Endothelial cell of umbilical vein (primary cell): ENCODE results near the gene PLA2G4F. TPM values are rescaled to one million over a fixed set of nuclear protein-coding genes. Genes with fewer than 3 reads are reported as not detected.

ENCODE experiments used
- BruUV-seq: library from RNA; stranded (reverse); fragments of 400-500 nt; replicated peaks from 2 replicates; lab custom pipeline; 2021; lab: Mats Ljungman, UMichigan
- CTCF ChIA-PET: fragments of 300-600, 350-600 bp; sonication (Branson Sonifier 250); formaldehyde crosslinking; loops from one replicate; lab custom pipeline; 2021; ENCODE audit warnings: antibody characterized with exemption, inconsistent platforms; lab: Charles Lee
- POLR2A ChIA-PET: fragments of 300-600, 350-600 bp; sonication (Branson Sonifier 250); formaldehyde crosslinking; loops from one replicate; lab custom pipeline; 2021; ENCODE audit warnings: antibody characterized with exemption, inconsistent platforms; lab: Charles Lee
- DNase-seq: peaks from one replicate; pipeline ENCODE4 v3.0.0-alpha.2; 2011; ENCODE audit warnings: low read depth, low spot score
- FAIRE-seq: peaks from 2 replicates; lab custom pipeline; 2011; peaks lifted over from hg19 to GRCh38; lab: Jason Lieb, UNC
- H2AFZ ChIP-seq: 2 replicates; pipeline ENCODE4 v1.6.0; 2012; ENCODE audit warnings: low read depth, low read length, control low read depth, inconsistent platforms
- H3K27ac ChIP-seq: 2 replicates; pipeline ENCODE4 v1.5.1; 2011; ENCODE audit warnings: low read depth, mild to moderate bottlenecking, control low read depth, low read length, moderate library complexity; ENCODE audit not compliant: insufficient read depth
- H3K27me3 ChIP-seq, 2 experiments: 2 replicates each; pipeline versions ENCODE4 v1.6.0 to v1.6.1; 2011; ENCODE audit warnings: low read length in 2 of 2, mixed read lengths in 1 of 2; ENCODE audit not compliant: control insufficient read depth in 2 of 2, insufficient read depth in 2 of 2
- H3K36me3 ChIP-seq, 2 experiments: 2 replicates in 1 of 2; 3 replicates in 1 of 2; pipeline ENCODE4 v1.5.1; 2011; ENCODE audit warnings: low read length in 2 of 2, mild to moderate bottlenecking in 1 of 2, moderate library complexity in 1 of 2; ENCODE audit not compliant: control insufficient read depth in 2 of 2, insufficient read depth in 2 of 2; ENCODE audit errors: extremely low read depth in 1 of 2
- H3K4me1 ChIP-seq: 3 replicates; pipeline ENCODE4 v1.5.1; 2011; ENCODE audit warnings: mild to moderate bottlenecking, low read length; ENCODE audit not compliant: control insufficient read depth, insufficient read depth; ENCODE audit errors: extremely low read depth
- H3K4me2 ChIP-seq: 2 replicates; pipeline ENCODE4 v1.6.1; 2011; ENCODE audit warnings: low read length, control low read depth, mixed read lengths; ENCODE audit not compliant: insufficient read depth
- H3K4me3 ChIP-seq, 3 experiments: fragments of 200-600 bp in 1 of 3; sonication (generic), shearing (Covaris generic) in 1 of 3; replicated peaks in 1 of 3; 2 replicates each; pipeline ENCODE4 v1.5.1; 2011 to 2016; ENCODE audit warnings: control low read depth in 3 of 3, low read length in 3 of 3, mild to moderate bottlenecking in 2 of 3, inconsistent platforms in 1 of 3, low read depth in 1 of 3, moderate library complexity in 1 of 3; ENCODE audit not compliant: insufficient read depth in 1 of 3
- H3K79me2 ChIP-seq: 2 replicates; pipeline ENCODE4 v1.6.0; 2012; ENCODE audit warnings: low read length, inconsistent platforms; ENCODE audit not compliant: control insufficient read depth, insufficient read depth
- H3K9ac ChIP-seq: replicated peaks from 2 replicates; pipeline ENCODE3; 2011; ENCODE audit warnings: low read length, control low read depth; ENCODE audit not compliant: insufficient read depth; ENCODE audit errors: extremely low read depth
- H3K9me1 ChIP-seq: replicated peaks from 3 replicates; pipeline ENCODE4 v1.6.0; 2011; ENCODE audit warnings: mild to moderate bottlenecking, low read length; ENCODE audit not compliant: control insufficient read depth, insufficient read depth; ENCODE audit errors: extremely low read depth
- H3K9me3 ChIP-seq: replicated peaks from 2 replicates; pipeline ENCODE4 v1.5.1; 2012; ENCODE audit warnings: low read length, inconsistent platforms; ENCODE audit not compliant: control insufficient read depth, insufficient read depth
- H4K20me1 ChIP-seq: replicated peaks from 2 replicates; pipeline ENCODE3; 2011; ENCODE audit warnings: mild to moderate bottlenecking, low read length; ENCODE audit not compliant: control insufficient read depth, insufficient read depth; ENCODE audit errors: extremely low read depth
- CTCF ChIP-seq, 2 donors: IDR thresholded peaks; 1 replicate in 1 of 2; 2 replicates in 1 of 2; pipeline ENCODE4 v1.5.1; 2011; ENCODE audit warnings: low read length in 2 of 2, mild to moderate bottlenecking in 2 of 2, moderate library complexity in 2 of 2, control low read depth in 1 of 2, inconsistent platforms in 1 of 2, low read depth in 1 of 2; ENCODE audit not compliant: insufficient read depth in 1 of 2; ENCODE audit errors: extremely low read depth in 1 of 2
- EZH2 ChIP-seq: IDR thresholded peaks from 2 replicates; pipeline ENCODE4 v1.6.1; 2012; ENCODE audit warnings: borderline replicate concordance, low read depth, mild to moderate bottlenecking, moderate library complexity, low read length, inconsistent platforms; ENCODE audit not compliant: severe bottlenecking
- FOS ChIP-seq: IDR thresholded peaks from 2 replicates; pipeline ENCODE4 v1.6.1; 2011; ENCODE audit warnings: mild to moderate bottlenecking, low read length, moderate library complexity, borderline replicate concordance; ENCODE audit not compliant: insufficient read depth
- GATA2 ChIP-seq: IDR thresholded peaks from 2 replicates; pipeline ENCODE4 v1.7.0; 2011; ENCODE audit warnings: low read depth, mild to moderate bottlenecking, moderate library complexity, mixed read lengths, low read length; ENCODE audit not compliant: insufficient read length, insufficient read depth
- JUN ChIP-seq: IDR thresholded peaks from 2 replicates; pipeline ENCODE4 v1.6.1; 2011; ENCODE audit warnings: borderline replicate concordance, low read depth; ENCODE audit not compliant: insufficient read length, insufficient read depth
- MAX ChIP-seq: IDR thresholded peaks from 2 replicates; pipeline ENCODE4 v1.6.1; 2011; ENCODE audit not compliant: insufficient read depth, insufficient read length
- MYC ChIP-seq: IDR thresholded peaks from one replicate; pipeline ENCODE4 v1.6.1; 2011; ENCODE audit warnings: mild to moderate bottlenecking, low read depth, low read length
- POLR2A ChIP-seq: IDR thresholded peaks from 2 replicates; pipeline ENCODE4 v1.6.1; 2012; ENCODE audit warnings: low read depth, mild to moderate bottlenecking, control low read depth, low read length
- POLR2AphosphoS5 ChIP-seq: IDR thresholded peaks from 2 replicates; pipeline ENCODE4 v1.6.1; 2012; ENCODE audit warnings: low read depth, mild to moderate bottlenecking, control low read depth, low read length, moderate library complexity; ENCODE audit not compliant: insufficient read depth
- dilution Hi-C: fragments of 300-500 bp; cut with MboI; formaldehyde crosslinking; loops from one replicate; pipeline ENCODE4 v1.15.0; 2019; ENCODE audit warnings: low sequenced_read_pairs; ENCODE audit not compliant: extremely low pct_ligation_motif_present
- intact Hi-C: fragments of 100-400 bp; cut with micrococcal nuclease; formaldehyde crosslinking; loops from one replicate; pipeline ENCODE4 v1.10.0; 2022
- polyA plus RNA-seq, 4 experiments: library from polyadenylated mRNA; depleted of rRNA in 3 of 4; stranded (reverse) in 3 of 4; unstranded in 1 of 4; fragments of >200 nt; gene quantifications; 2 replicates each; pipeline versions ENCODE4 v1.2.1 to v1.2.3, GENCODE V29; 2011 to 2012; ENCODE audit warnings: missing spikeins in 1 of 4
- total RNA-seq: library from RNA; stranded (reverse); gene quantifications from 2 replicates; pipeline ENCODE4 v1.2.3, GENCODE V29; 2021

PLA2G4F gene
- total and polyA plus RNA-seq, 2 donors (not counting 3 experiments of a cell fraction or from before 2014, with no cell fraction given): not detected

- H3K36me3 ChIP-seq: peaks cover 17 to 18% of the 10 kb centered on the region in 2 experiments
- no peaks in the 10 kb centered on the region for H3K9me3 ChIP-seq
- no peaks in the 10 kb centered on the region for H4K20me1 ChIP-seq
- H3K4me2 ChIP-seq: no peak overlapping the region
- peaks cover 7% of the 10 kb centered on the region for H3K4me1 ChIP-seq
- H3K9me1 ChIP-seq: no peaks in the 10 kb centered on the region
- ChIA-PET CTCF (interaction anchor here (1.3 kb wide), 1 partner anchor 44 kb away, joined by 3 read pairs; no protein-coding TSS in a partner anchor), POLR2A (no interaction called here)
- FAIRE-seq (no peak), DNase-seq (no peak)
- no peak overlapping the region for H2AFZ ChIP-seq
- no peak overlapping the region for H3K9ac ChIP-seq
- H3K27ac ChIP-seq: no peak overlapping the region
- no peak for TF ChIP-seq POLR2A
- TF ChIP-seq EZH2: no peak
- TF ChIP-seq CTCF (IDR thresholded peaks at IDR 0.05; ENCODE audit: extremely low read depth in 1 of 2, insufficient read depth in 1 of 2, low read depth in 1 of 2, low read length in 2 of 2): no peak
- TF ChIP-seq JUN: no peak
- TF ChIP-seq MAX: no peak
- no peak for TF ChIP-seq MYC
- TF ChIP-seq POLR2AphosphoS5: no peak
- TF ChIP-seq GATA2: no peak
- TF ChIP-seq FOS: no peak
- intact Hi-C loops: no loop called here
- no peak overlapping the region for H3K4me3 ChIP-seq
- dilution Hi-C loops: no loop called here
- no peaks in the 10 kb centered on the region for H3K79me2 ChIP-seq
- no TSS peak for BruUV-seq
- H3K27me3 ChIP-seq: no peaks in the 10 kb centered on the region
These were observed 21.6 kb upstream of the PLA2G4F start for GRCh38 chr15:42178056-42178455.
